ENCODE data around the gene BCL7A.

The BCL7A gene

GRCh38 chr12:121996945-121997612 is 24.6 kb upstream of the BCL7A start:
- ChIA-PET POLR2A (no interaction called here), CTCF (interaction anchor here (1.5 kb wide), 1 partner anchor 27 kb away, joined by 3 read pairs; no protein-coding TSS in a partner anchor)
- no peak overlapping the region for H3K4me3 ChIP-seq (ENCODE audit: low read depth, low read length)
- TF ChIP-seq, protein P1, sequence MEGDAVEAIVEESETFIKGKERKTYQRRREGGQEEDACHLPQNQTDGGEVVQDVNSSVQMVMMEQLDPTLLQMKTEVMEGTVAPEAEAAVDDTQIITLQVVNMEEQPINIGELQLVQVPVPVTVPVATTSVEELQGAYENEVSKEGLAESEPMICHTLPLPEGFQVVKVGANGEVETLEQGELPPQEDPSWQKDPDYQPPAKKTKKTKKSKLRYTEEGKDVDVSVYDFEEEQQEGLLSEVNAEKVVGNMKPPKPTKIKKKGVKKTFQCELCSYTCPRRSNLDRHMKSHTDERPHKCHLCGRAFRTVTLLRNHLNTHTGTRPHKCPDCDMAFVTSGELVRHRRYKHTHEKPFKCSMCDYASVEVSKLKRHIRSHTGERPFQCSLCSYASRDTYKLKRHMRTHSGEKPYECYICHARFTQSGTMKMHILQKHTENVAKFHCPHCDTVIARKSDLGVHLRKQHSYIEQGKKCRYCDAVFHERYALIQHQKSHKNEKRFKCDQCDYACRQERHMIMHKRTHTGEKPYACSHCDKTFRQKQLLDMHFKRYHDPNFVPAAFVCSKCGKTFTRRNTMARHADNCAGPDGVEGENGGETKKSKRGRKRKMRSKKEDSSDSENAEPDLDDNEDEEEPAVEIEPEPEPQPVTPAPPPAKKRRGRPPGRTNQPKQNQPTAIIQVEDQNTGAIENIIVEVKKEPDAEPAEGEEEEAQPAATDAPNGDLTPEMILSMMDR (IDR thresholded peaks at IDR 0.05; ENCODE audit: insufficient read depth, low read length, missing control alignments): no peak
- no peak for DNase-seq (ENCODE audit: low read depth, low spot score)

- ChIA-PET CTCF (interaction anchor here (1.4 to 2.0 kb wide), 2 partner anchors 19 to 207 kb away, joined by 3 to 6 read pairs; partner anchors contain the start of gene BCL7A), POLR2A (no interaction called here)
- TF ChIP-seq, protein P1 (IDR thresholded peaks at IDR 0.05; ENCODE audit: insufficient read depth, low read length, missing control alignments): no peak
- no peak overlapping the region for H3K4me3 ChIP-seq (ENCODE audit: low read depth, low read length)
- no peak for DNase-seq (ENCODE audit: low read depth, low spot score)
These were observed 20.0 kb upstream of the BCL7A start for GRCh38 chr12:122001466-122002209.

DNA sequence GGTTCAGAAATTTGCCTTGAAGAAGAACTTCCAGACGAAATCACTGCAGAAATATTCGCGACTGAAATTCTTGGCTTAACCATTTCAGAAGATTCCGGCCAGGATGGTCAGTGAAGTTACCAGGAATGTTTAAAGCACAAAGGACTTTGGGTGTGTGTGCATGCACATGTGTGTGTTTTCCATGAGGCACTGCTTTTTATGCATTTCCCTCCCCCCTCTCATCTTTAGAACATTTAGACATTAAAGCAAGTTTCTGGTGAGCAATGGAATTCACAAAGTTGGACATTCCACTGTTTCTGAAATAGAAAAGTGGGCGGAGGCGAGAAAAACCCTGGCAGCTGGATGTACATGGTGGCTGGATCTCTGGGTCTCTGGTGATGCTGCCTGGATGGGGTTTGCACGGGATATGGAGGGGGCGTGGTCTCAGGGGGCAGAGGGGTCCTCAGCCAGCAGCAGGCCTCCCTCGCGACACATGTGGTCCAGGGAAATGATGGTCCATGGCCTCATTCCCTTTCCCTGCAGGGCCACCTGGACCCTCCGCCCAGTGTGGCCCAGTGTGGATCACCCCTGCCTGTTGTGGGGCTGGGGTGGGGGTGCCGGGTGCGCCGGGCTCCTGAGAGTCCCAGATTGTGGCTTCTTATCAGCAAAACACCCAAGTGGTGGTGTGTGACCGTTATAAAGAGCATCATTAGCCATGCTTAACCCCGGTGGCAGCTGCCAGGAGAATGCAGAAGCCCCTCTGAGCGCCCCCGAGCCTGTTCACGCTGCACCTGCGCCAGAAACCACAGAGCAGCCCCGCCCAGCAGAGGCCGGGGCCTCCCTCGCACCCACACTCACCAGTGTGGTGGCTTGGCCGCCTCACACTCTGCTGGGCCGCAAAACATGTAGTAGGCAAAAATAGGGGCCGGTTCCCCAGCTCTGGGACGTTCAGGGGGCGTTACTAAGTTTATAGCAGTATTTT is 17.8 kb upstream of the BCL7A start:
- ChIA-PET CTCF (interaction anchor here (1.3 to 2.0 kb wide), 5 partner anchors 8 to 120 kb away, joined by 3 to 6 read pairs (median 4); partner anchors contain the start of genes BCL7A and CFAP251), POLR2A (no interaction called here)
- TF ChIP-seq, protein P1 (IDR thresholded peaks at IDR 0.05; ENCODE audit: insufficient read depth, low read length, missing control alignments): no peak

GRCh38 chr12:122004633-122005071 is 17.0 kb upstream of the BCL7A start:
- ChIA-PET CTCF (interaction anchor here (1.3 kb wide), 1 partner anchor 87 kb away, joined by 4 read pairs; the partner anchor contains the start of gene CFAP251), POLR2A (interaction anchor here (0.8 kb wide), 1 partner anchor 80 kb away, joined by 3 read pairs; no protein-coding TSS in a partner anchor)
- DNase-seq (ENCODE audit: low read depth, low spot score): no peak
- TF ChIP-seq, protein P1 (IDR thresholded peaks at IDR 0.05; ENCODE audit: insufficient read depth, low read length, missing control alignments): no peak
- no peak overlapping the region for H3K4me3 ChIP-seq (ENCODE audit: low read depth, low read length)

More for the DNA sequence above, 17.8 kb upstream of the BCL7A start:
- no peak for DNase-seq (ENCODE audit: low read depth, low spot score)
- H3K4me3 ChIP-seq (ENCODE audit: low read depth, low read length): no peak overlapping the region

DNA sequence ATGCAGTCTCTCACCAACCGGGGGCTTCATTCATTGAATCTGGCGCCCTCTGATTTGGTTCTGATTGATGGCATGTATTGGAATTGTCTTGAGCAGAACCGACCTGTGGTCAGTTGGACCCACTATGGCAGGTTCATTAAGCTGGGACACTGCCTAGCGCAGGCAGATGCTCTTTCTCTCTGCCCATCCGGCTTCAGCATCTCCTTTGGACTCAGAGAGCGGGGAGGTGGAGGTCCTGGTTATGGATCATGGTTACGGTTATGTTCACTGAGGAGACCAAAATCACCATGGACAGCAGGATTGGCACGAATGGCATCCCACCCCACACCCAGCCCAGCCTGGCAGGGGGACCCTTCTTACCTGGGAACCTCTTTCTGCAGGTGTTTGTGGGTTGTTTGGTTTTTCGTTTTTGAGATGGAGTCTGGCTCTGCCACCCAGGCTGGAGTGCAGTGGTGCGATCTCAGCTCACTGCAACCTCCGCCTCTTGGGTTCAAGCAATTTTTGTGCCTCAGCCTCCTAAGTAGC is 16.4 kb upstream of the BCL7A start:
- TF ChIP-seq, protein P1 (IDR thresholded peaks at IDR 0.05; ENCODE audit: insufficient read depth, low read length, missing control alignments): no peak
- H3K4me3 ChIP-seq (ENCODE audit: low read depth, low read length): no peak overlapping the region
- ChIA-PET CTCF (interaction anchor here (1.3 kb wide), 1 partner anchor 87 kb away, joined by 4 read pairs; the partner anchor contains the start of gene CFAP251), POLR2A (interaction anchor here (0.8 kb wide), 1 partner anchor 81 kb away, joined by 3 read pairs; no protein-coding TSS in a partner anchor)
- DNase-seq (ENCODE audit: low read depth, low spot score): no peak
